ENCODE data around the gene SOWAHA. TPM values are rescaled to one million over a fixed set of nuclear protein-coding genes. Genes with fewer than 3 reads are reported as not detected.
A peak's percentile ranks its signal among the peaks of the same experiment; 100 is the strongest.
"Not testable (repeated sequence)": the region's sequence is repeated elsewhere in the genome, so short reads cannot be mapped to it uniquely, and the experiment has no call there.

The SOWAHA gene
- total RNA-seq, 1 experiment from 2014 or later, result 0.02 TPM

DNA sequence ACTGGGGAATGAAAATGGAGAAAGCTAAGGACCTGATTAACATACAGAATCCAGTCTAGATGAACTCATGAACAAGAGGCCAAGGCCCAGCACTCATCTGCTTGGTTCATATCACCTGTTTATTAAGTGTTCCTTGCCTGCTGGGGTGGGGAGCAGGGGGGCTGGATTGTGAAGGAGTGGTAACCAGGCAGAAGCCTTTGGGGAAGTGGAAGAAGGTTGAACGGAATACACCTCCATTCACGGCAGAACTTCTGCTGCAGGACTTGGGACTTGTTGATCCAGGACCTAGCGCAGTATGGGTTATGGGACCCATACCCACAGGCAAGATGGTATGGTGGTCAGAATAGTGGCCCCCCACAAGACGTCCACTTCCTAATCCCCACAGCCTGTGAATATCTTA lies 27.2 kb upstream of the SOWAHA start:
- Histone ChIP-seq H3K36me3 (no peaks in the 10 kb centered on the region), H3K27me3 (no peaks in the 10 kb centered on the region; the same call in 1 of the 2 replicates), H3K9me3 (replicated peaks) (no peaks in the 10 kb centered on the region), H3K4me1 (no peaks in the 10 kb centered on the region; the same call in 1 of the 2 replicates), H3K4me3 (no peak overlapping the region), H3K27ac (no peak overlapping the region)
- no peak for DNase-seq

GRCh38 chr5:132787076-132787475 lies 26.0 kb upstream of the SOWAHA start:
- DNase-seq, result no peak
- no peak overlapping the region for H3K27ac ChIP-seq
- H3K9me3 ChIP-seq (replicated peaks), result no peaks in the 10 kb centered on the region
- no peaks in the 10 kb centered on the region; the same call in 1 of the 2 replicates for H3K27me3 ChIP-seq
- H3K36me3 ChIP-seq, result no peaks in the 10 kb centered on the region
- H3K4me1 ChIP-seq, result no peaks in the 10 kb centered on the region; the same call in 1 of the 2 replicates
- H3K4me3 ChIP-seq, result no peak overlapping the region

DNA sequence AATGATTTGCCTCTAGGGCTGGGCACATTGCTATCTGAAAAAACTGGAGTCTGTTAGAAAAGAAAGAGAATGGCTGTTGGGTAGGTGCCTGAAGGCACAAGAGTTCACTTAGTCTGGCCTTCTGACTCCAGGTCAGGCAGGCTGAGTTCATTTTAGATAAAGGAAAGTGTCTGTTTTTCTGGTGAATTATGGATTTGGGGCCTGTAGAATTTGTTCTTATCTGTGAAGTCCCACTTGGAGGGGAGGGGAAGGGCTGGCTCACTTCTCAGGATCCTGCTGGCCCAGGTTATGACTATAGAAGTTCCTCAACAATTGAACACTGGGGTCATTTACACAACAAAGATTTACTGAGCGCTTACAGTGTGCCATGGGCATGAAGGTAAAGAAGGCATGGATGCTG lies 24.6 kb upstream of the SOWAHA start:
- Histone ChIP-seq H3K27ac (no peak overlapping the region), H3K27me3 (no peaks in the 10 kb centered on the region; the same call in 1 of the 2 replicates), H3K4me3 (no peak overlapping the region), H3K36me3 (no peaks in the 10 kb centered on the region), H3K9me3 (replicated peaks) (no peaks in the 10 kb centered on the region), H3K4me1 (no peaks in the 10 kb centered on the region)
- DNase-seq, result no peak

DNA sequence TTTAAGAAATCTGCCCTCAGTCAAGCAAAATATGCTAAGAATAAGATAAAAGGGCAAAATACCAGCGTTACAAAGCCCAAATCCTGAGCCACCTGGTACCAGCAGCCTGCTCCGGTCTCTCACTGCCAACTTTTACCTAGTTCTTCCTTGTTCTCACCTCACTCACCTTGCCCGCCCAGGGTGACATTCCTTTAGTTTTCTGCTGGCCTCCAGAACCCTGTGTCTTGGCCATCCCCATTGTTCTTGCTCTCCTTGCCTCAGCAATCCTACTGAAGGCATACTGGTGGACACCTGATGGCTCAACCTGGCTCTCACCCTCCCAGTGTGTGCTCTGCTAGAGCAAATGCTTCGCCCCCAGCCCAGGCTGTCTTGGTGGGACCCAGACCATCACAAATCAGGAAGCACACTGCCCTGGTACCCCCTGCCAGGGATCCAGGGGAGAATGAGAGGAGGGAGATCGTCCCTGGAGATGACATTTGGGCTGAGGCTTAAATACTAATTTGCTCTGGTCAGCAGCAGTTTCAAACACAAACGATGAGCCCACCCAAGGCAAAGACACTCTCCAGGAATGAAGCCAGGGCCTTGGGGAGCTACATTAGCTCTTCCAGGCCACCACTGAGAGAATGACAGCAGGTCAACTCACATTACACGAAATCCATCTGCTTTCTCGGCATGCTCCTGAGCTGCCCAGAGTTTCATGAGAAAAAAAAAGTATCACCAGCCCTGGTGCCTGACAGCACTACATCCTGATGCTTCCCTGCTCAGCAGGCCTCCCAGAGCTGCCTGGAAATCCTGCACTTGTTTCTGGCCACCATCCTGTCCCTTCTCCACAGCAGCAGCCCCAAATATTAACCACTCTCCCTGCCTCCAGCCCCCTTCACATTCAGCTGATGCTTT lies 23.9 kb upstream of the SOWAHA start:
- no peak overlapping the region for H3K27ac ChIP-seq
- no peak for DNase-seq
- H3K4me1 ChIP-seq, result no peaks in the 10 kb centered on the region
- no peaks in the 10 kb centered on the region; the same call in 1 of the 2 replicates for H3K27me3 ChIP-seq
- H3K36me3 ChIP-seq, result no peaks in the 10 kb centered on the region
- H3K4me3 ChIP-seq, result no peak overlapping the region
- H3K9me3 ChIP-seq (replicated peaks), result no peaks in the 10 kb centered on the region

DNA sequence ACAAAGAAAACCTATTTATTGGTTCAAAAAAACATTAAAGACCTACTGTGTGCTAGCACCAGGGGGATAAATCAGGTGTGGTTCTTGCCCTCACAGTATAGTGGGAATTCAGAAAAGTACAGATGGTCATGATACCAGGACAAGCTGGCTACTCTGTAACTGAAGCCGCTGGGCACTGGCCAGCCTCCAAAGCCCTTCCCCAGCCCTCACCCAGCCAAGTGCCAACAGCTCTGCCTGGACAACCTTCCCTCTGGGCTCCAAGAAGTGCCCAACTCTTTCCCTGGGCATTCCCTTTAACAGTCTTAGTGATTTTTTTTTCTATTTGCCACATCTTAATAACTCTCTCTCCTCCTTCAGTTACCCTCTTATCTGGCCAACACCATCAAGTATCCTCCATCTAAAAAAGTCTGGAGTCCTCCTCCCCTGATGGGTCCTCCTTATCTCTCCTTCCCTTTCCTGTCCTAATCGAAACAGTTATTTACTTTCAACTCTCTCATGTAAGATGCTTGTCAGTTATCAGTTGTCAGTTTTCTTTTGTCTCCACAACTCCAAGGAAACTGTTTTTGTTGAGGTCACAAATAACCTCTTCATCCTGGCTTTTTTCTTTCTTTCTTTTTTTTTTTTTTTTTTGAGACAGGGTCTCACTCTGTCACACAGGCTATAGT lies 22.8 kb upstream of the SOWAHA start:
- H3K9me3 ChIP-seq (replicated peaks), result no peaks in the 10 kb centered on the region
- H3K4me1 ChIP-seq, result no peaks in the 10 kb centered on the region
- no peak for DNase-seq
- H3K36me3 ChIP-seq, result no peaks in the 10 kb centered on the region
- no peak overlapping the region for H3K4me3 ChIP-seq
- no peak overlapping the region for H3K27ac ChIP-seq
- no peaks in the 10 kb centered on the region; the same call in 1 of the 2 replicates for H3K27me3 ChIP-seq

DNA sequence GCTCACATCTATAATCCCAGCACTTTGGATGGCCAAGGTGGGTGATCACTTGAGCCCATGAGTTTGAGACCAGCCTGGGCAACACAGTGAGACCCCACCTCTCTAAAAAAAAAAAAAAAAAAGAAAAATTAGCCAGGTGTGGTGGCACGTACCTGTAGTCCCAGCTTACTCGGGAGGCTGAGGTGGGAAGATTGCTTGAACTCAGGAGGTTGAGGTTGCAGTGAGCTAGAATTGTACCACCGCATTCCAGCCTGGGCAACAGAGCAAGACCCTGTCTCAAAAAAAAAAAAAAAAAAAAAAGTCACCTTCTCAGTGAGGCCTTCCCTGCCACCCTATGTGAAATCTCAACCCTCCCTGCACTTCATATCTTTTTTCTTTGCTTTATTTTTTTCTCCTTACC lies 22.1 kb upstream of the SOWAHA start:
- no peak for DNase-seq
- no peaks in the 10 kb centered on the region for H3K9me3 ChIP-seq (replicated peaks)
- no peaks in the 10 kb centered on the region for H3K36me3 ChIP-seq
- H3K4me3 ChIP-seq, result no peak overlapping the region
- no peaks in the 10 kb centered on the region for H3K4me1 ChIP-seq
- no peak overlapping the region for H3K27ac ChIP-seq
- H3K27me3 ChIP-seq, result no peaks in the 10 kb centered on the region; the same call in 1 of the 2 replicates

DNA sequence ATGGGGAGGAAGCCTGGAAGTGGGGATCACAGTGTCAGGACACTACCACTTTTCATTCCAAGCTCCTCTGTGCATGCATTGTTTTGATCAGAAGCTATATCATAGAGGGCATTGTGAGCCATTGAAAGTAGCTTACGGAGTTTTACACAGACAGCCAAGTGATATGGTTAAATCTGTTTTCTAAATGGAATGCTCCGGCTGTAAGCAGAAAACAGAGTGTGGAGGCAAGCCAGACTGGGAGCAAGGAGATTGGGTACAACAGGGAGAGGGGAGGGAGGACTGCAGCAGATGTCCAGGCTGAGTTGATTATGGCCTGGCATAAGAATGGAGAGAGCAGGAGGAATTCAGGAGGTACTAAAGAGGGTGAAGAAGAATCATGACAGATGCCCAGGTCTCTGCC lies 15.5 kb upstream of the SOWAHA start:
- no peak overlapping the region for H3K4me3 ChIP-seq
- H3K4me1 ChIP-seq, result no peaks in the 10 kb centered on the region
- no peaks in the 10 kb centered on the region for H3K9me3 ChIP-seq (replicated peaks)
- no peak overlapping the region for H3K27ac ChIP-seq
- no peak for DNase-seq
- H3K36me3 ChIP-seq, result no peaks in the 10 kb centered on the region
- H3K27me3 ChIP-seq, result no peaks in the 10 kb centered on the region

GRCh38 chr5:132799392-132799791 lies 13.7 kb upstream of the SOWAHA start:
- no peaks in the 10 kb centered on the region for H3K4me1 ChIP-seq
- no peak for DNase-seq
- H3K27me3 ChIP-seq, result no peaks in the 10 kb centered on the region
- H3K36me3 ChIP-seq, result no peaks in the 10 kb centered on the region
- H3K9me3 ChIP-seq (replicated peaks), result no peaks in the 10 kb centered on the region
- H3K4me3 ChIP-seq, result no peak overlapping the region
- H3K27ac ChIP-seq, result no peak overlapping the region

GRCh38 chr5:132800545-132800944 lies 12.6 kb upstream of the SOWAHA start:
- H3K27ac ChIP-seq, result no peak overlapping the region
- H3K4me1 ChIP-seq, result no peaks in the 10 kb centered on the region
- H3K27me3 ChIP-seq, result no peaks in the 10 kb centered on the region
- no peak for DNase-seq
- H3K36me3 ChIP-seq, result no peaks in the 10 kb centered on the region
- H3K4me3 ChIP-seq, result no peak overlapping the region
- H3K9me3 ChIP-seq (replicated peaks), result no peaks in the 10 kb centered on the region

- DNase-seq, result no peak
- Histone ChIP-seq H3K27me3 (no peaks in the 10 kb centered on the region), H3K4me1 (no peaks in the 10 kb centered on the region), H3K4me3 (no peak overlapping the region), H3K36me3 (no peaks in the 10 kb centered on the region), H3K27ac (no peak overlapping the region), H3K9me3 (replicated peaks) (no peaks in the 10 kb centered on the region)
These were observed 10.9 kb upstream of the SOWAHA start for GRCh38 chr5:132802044-132802684.

DNA sequence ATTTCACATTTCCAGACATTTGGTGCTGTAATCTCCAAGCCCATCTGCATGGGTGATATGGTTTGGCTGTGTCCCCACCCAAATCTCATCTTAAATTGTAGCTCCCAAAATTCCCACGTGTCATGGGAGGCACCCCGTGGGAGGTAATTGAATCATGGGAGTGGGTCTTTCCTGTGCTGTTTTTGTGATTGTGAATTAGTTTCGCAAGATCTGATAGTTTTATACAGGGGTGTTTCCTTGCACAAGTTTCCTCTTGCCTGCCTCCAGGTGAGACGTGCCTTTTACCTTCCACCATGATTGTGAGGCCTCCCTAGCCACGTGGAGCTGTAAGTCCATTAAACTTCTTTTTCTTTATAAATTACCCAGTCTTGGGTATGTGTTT lies 10.4 kb upstream of the SOWAHA start:
- not testable (repeated sequence) for H3K4me1 ChIP-seq; H3K4me3 ChIP-seq; H3K27ac ChIP-seq; H3K36me3 ChIP-seq; H3K27me3 ChIP-seq; DNase-seq; H3K9me3 ChIP-seq (replicated peaks)

- not testable (repeated sequence) for H3K27me3 ChIP-seq; H3K27ac ChIP-seq; H3K9me3 ChIP-seq (replicated peaks); DNase-seq; H3K4me1 ChIP-seq; H3K4me3 ChIP-seq; H3K36me3 ChIP-seq
These were observed 8.9 kb upstream of the SOWAHA start for GRCh38 chr5:132804219-132804618.

DNA sequence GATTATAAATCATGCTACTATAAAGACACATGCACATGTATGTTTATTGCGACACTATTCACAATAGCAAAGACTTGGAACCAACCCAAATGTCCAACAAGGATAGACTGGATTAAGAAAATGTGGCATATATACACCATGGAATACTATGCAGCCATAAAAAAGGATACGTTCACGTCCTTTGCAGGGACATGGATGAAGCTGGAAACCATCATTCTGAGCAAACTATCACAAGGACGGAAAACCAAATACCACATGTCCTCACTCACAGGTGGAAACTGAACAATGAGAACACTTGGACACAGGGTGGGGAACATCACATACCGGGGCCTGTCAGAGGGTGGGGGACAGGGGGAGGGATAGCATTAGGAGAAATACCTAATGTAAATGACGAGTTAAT lies 7.2 kb upstream of the SOWAHA start:
- not testable (repeated sequence) for H3K27me3 ChIP-seq; DNase-seq; H3K4me1 ChIP-seq; H3K36me3 ChIP-seq; H3K9me3 ChIP-seq (replicated peaks); H3K4me3 ChIP-seq; H3K27ac ChIP-seq

DNA sequence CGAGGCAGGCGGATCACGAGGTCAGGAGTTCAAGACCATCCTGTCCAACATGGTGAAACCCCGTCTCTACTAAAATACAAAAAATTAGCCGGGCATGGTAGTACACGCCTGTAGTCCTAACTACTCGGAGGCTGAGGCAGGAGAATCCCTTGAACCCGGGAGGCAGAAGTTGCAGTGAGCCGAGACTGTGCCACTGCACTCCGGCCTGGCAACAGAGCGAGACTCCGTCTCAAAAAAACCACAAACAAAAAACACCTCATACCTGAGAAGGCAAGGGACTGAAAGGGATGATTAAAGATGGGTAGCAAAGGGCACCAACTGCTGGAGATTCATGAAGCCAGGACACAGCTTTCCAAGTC lies 6.3 kb upstream of the SOWAHA start:
- not testable (repeated sequence) for H3K27ac ChIP-seq; H3K36me3 ChIP-seq; H3K4me1 ChIP-seq; H3K27me3 ChIP-seq; H3K9me3 ChIP-seq (replicated peaks); DNase-seq; H3K4me3 ChIP-seq

DNA sequence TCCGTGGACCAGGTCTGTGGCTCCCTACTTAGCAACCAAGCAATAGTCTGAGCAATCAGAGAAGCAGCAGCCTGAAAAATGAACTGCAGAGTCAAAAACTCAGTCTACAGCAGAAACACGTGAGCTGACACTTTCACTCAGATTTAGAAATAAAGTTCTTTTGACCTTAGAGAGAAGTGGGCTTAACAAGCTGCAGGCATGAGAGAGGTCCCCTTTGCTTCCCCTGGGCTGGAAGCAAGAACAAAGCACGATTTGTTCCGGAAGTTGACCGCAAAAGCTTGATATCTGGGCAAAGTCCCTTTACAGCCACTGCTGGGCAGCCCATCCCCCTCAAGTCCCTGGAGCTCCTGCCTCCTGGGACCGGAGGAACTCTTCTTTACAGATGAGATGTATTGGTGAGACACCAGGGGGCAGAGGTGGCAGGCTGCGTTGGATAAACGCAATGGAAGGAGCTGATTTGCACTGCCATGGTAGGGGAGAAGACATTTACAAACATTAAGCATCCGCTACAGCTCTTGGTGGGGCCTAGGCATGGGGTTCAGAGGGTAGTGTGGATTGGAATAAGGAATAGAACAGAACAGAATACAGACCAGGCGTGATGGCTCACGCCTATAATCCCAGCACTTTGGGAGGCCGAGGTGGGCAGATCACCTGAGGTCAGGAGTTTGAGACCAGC lies 5.8 kb upstream of the SOWAHA start:
- Histone ChIP-seq H3K9me3 (replicated peaks) (no peaks in the 10 kb centered on the region), H3K4me1 (no peaks in the 10 kb centered on the region), H3K36me3 (no peaks in the 10 kb centered on the region), H3K4me3 (no peak overlapping the region), H3K27me3 (peaks cover 4% of the 10 kb centered on the region; the same call in 1 of the 2 replicates), H3K27ac (no peak overlapping the region)
- DNase-seq, result peak; percentile 65 to 77

All from SJCRH30 (cell line).